ENCODE data around the gene ATG16L2.

DNA sequence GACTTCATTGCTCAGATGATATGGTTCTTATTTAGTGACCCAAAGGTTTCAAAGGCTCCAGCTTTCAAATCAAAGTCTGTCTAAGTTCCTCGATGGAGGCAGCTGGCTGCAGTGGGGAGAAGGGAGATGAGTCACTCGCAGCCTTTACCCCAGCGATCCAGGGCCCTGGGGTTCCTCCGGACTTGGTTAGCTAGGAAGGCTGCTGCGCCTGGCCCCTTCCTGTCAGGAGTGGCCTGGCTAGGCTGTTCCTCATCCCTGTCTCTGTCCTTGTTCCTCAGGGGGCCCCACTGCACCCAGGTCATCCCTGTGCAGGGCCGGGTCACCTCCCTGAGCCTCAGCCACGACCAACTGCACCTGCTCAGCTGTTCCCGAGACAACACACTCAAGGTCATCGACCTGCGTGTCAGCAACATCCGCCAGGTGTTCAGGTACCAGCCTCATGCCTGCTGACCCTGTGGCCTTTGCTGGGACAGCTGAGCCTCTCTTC lies 13.9 kb downstream of the ATG16L2 start:
- TF ChIP-seq, protein P1, sequence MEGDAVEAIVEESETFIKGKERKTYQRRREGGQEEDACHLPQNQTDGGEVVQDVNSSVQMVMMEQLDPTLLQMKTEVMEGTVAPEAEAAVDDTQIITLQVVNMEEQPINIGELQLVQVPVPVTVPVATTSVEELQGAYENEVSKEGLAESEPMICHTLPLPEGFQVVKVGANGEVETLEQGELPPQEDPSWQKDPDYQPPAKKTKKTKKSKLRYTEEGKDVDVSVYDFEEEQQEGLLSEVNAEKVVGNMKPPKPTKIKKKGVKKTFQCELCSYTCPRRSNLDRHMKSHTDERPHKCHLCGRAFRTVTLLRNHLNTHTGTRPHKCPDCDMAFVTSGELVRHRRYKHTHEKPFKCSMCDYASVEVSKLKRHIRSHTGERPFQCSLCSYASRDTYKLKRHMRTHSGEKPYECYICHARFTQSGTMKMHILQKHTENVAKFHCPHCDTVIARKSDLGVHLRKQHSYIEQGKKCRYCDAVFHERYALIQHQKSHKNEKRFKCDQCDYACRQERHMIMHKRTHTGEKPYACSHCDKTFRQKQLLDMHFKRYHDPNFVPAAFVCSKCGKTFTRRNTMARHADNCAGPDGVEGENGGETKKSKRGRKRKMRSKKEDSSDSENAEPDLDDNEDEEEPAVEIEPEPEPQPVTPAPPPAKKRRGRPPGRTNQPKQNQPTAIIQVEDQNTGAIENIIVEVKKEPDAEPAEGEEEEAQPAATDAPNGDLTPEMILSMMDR (IDR thresholded peaks at IDR 0.05): no peak
- no peak for TF ChIP-seq POLR2A (IDR thresholded peaks at IDR 0.05)

Data from esophagus squamous epithelium (tissue), 4 donors.